WTC11 (cell line): Measurements from ENCODE around the gene NRTN. TPM values are rescaled to one million over a fixed set of nuclear protein-coding genes. Genes with fewer than 3 reads are reported as not detected.
"Not testable (repeated sequence)": the region's sequence is repeated elsewhere in the genome, so short reads cannot be mapped to it uniquely, and the experiment has no call there.

Experiments used
- ATAC-seq: fragments of 200-7000 bp; cut with Tn5 transposase; 2 replicates; pipeline ENCODE4 v1.10.0; 2021; ENCODE audit warnings: mild to moderate bottlenecking, moderate library complexity
- CTCF ChIA-PET: fragments of 300-600 bp; sonication (Branson Sonifier 250); formaldehyde crosslinking; loops from one replicate; lab custom pipeline; 2021; ENCODE audit warnings: antibody characterized with exemption; lab: Charles Lee
- POLR2A ChIA-PET: fragments of 350-600 bp; sonication (Branson Sonifier 250); formaldehyde crosslinking; loops from one replicate; lab custom pipeline; 2021; ENCODE audit warnings: antibody characterized with exemption; lab: Charles Lee
- DNase-seq: peaks from one replicate; pipeline ENCODE4 v3.0.0; 2021; ENCODE audit warnings: low spot score
- H3K27ac Mint-ChIP-seq: 2 replicates; pipeline ENCODE4 v1.8.0; 2021; ENCODE audit warnings: mixed read lengths
- H3K27me3 Mint-ChIP-seq: 2 replicates; pipeline ENCODE4 v1.8.0; 2021; ENCODE audit warnings: low read depth, mild to moderate bottlenecking, moderate library complexity, mixed read lengths
- H3K36me3 Mint-ChIP-seq: 2 replicates; pipeline ENCODE4 v1.8.0; 2021; ENCODE audit warnings: mixed read lengths
- H3K4me1 Mint-ChIP-seq: 2 replicates; pipeline ENCODE4 v1.8.0; 2022; ENCODE audit warnings: mixed read lengths
- H3K4me3 Mint-ChIP-seq: 2 replicates; pipeline ENCODE4 v1.8.0; 2021; ENCODE audit warnings: mild to moderate bottlenecking, moderate library complexity, mixed read lengths
- H3K9me3 Mint-ChIP-seq: 2 replicates; pipeline ENCODE4 v1.8.0; 2021; ENCODE audit warnings: mixed read lengths
- EMX1 ChIP-seq: fragments of 250-450 bp; sonication (Bioruptor Pico); IDR thresholded peaks from 2 replicates; pipeline ENCODE4 v1.8.0; 2021; ENCODE audit warnings: mild to moderate bottlenecking
- GABPB1 ChIP-seq: sonication (generic); formaldehyde crosslinking; IDR thresholded peaks from 2 replicates; pipeline ENCODE4 v1.8.1; 2023; ENCODE audit warnings: mild to moderate bottlenecking, missing genetic modification reagents
- GRHL2 ChIP-seq: fragments of 250-450 bp; sonication (Bioruptor Pico); IDR thresholded peaks from 2 replicates; pipeline ENCODE4 v1.8.0; 2022; ENCODE audit warnings: mild to moderate bottlenecking, moderate library complexity; ENCODE audit not compliant: insufficient replicate concordance, severe bottlenecking
- JAZF1 ChIP-seq: fragments of 250-450 bp; sonication (Bioruptor Pico); IDR thresholded peaks from 2 replicates; pipeline ENCODE4 v1.9.0; 2021; ENCODE audit warnings: moderate library complexity, mild to moderate bottlenecking, inconsistent platforms
- ZNF232 ChIP-seq: sonication (generic); formaldehyde crosslinking; IDR thresholded peaks from 2 replicates; pipeline ENCODE4 v1.8.0; 2022; ENCODE audit warnings: mild to moderate bottlenecking, missing genetic modification reagents
- total RNA-seq: library from RNA; stranded (reverse); gene quantifications from 3 replicates; pipeline ENCODE4 v1.2.3, GENCODE V29; 2021
- TF ChIP-seq, protein P1 (sequence below): sonication (generic); formaldehyde crosslinking; IDR thresholded peaks from 2 replicates; pipeline ENCODE4 v1.8.1; 2022; ENCODE audit warnings: low read depth, missing genetic modification reagents, borderline replicate concordance
- TF ChIP-seq, protein P2 (sequence below): fragments of 250-450 bp; sonication (Bioruptor Pico); IDR thresholded peaks from 2 replicates; pipeline ENCODE4 v1.8.0; 2021; ENCODE audit warnings: mild to moderate bottlenecking
- TF ChIP-seq, protein P3 (sequence below): sonication (generic); formaldehyde crosslinking; IDR thresholded peaks from 2 replicates; pipeline ENCODE4 v1.8.1; 2023; ENCODE audit warnings: mild to moderate bottlenecking, missing genetic modification reagents, moderate library complexity
- TF ChIP-seq, protein P4 (sequence below): sonication (generic); formaldehyde crosslinking; IDR thresholded peaks from 2 replicates; pipeline ENCODE4 v1.8.1; 2023; ENCODE audit warnings: mild to moderate bottlenecking, missing genetic modification reagents, borderline replicate concordance

Gene NRTN
- total RNA-seq, 1 experiment from 2014 or later = 6.1 TPM

DNA sequence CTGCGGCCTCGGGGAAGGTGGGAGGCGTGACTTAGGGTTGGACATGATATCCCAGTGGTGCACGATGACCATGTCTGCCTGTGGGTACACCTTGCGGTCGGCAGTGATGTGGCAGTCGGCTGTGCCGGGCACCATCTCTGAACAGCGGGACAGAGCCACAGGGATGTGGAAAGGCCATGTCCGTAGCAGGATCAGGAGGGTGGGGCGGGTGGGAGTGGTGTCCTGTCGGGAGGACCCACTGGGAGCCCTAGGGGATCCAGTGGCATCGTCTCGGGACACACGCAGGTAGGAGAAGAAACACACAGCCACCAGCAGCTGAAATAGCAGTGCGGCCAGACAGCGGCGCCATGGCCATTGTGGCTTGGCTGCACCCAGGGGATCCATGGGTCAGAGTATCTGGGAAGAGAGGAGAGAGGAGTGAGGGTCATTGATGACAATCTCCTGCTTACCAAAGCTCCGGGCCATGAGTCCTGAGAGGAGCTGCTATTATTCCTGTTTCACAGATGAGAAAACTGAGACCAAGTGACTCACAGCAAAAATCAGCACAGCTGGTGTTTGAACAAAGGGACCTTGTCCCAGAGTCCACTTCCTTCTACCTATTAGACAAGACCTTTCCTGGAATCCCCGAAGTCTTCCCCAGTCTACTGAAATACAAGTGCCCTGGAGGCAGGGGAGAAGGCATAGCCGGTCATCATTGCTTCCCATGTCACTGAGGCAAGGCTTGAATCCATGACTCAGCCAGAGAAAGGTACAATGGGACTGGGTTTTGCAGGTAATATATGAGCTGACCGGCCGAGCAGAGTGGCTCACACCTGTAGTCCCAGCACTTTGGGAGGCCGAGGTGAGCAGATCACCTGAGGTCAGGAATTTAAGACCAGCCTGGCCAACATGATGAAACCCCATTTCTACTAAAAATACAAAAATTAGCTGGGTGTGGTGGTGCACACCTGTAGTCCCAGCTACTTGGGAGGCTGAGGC is 39.9 kb downstream of the NRTN start:
- POLR2A ChIA-PET = no interaction called here

DNA sequence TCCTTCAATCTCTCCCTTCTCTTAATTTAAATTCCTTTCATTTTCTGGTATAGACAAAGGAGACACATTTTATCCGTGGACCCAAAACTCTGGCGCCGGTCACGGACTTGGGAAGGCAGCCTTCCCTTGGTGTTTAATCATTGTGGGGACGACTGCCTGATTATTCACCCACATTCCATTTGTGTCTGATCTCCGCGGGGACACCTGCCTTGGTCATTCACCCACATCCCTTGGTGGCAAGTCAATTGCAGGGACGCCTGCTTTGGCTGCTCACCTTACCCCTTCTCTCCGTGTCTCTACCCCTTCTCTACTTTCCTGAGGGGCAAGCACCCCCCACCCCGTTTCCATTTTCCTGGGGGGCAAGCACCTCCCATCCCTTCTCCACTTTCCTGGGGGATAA is 43.0 kb downstream of the NRTN start:
- CTCF ChIA-PET, H3K9me3 Mint-ChIP-seq, H3K4me3 Mint-ChIP-seq, H3K36me3 Mint-ChIP-seq, H3K27ac Mint-ChIP-seq, ATAC-seq, POLR2A ChIA-PET, H3K4me1 Mint-ChIP-seq, DNase-seq: not testable (repeated sequence)
- H3K27me3 Mint-ChIP-seq = peaks cover 12% of the 10 kb centered on the region

More for the DNA sequence above, 39.9 kb downstream of the NRTN start:
- CTCF ChIA-PET = no interaction called here
- peaks cover 6% of the 10 kb centered on the region for H3K9me3 Mint-ChIP-seq
- DNase-seq = no peak
- no peak overlapping the region for H3K27ac Mint-ChIP-seq
- H3K4me1 Mint-ChIP-seq = no peaks in the 10 kb centered on the region
- no peak for ATAC-seq
- no peaks in the 10 kb centered on the region for H3K36me3 Mint-ChIP-seq
- no peak for TF ChIP-seq EMX1 (CRISPR knock-in tag)
- TF ChIP-seq ZNF232 (CRISPR knock-in tag) = no peak
- no peak for TF ChIP-seq GRHL2 (CRISPR knock-in tag)
- TF ChIP-seq, protein P1, sequence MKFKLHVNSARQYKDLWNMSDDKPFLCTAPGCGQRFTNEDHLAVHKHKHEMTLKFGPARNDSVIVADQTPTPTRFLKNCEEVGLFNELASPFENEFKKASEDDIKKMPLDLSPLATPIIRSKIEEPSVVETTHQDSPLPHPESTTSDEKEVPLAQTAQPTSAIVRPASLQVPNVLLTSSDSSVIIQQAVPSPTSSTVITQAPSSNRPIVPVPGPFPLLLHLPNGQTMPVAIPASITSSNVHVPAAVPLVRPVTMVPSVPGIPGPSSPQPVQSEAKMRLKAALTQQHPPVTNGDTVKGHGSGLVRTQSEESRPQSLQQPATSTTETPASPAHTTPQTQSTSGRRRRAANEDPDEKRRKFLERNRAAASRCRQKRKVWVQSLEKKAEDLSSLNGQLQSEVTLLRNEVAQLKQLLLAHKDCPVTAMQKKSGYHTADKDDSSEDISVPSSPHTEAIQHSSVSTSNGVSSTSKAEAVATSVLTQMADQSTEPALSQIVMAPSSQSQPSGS (CRISPR knock-in tag) = no peak
- no peak for TF ChIP-seq GABPB1 (CRISPR knock-in tag)
- TF ChIP-seq, protein P2, sequence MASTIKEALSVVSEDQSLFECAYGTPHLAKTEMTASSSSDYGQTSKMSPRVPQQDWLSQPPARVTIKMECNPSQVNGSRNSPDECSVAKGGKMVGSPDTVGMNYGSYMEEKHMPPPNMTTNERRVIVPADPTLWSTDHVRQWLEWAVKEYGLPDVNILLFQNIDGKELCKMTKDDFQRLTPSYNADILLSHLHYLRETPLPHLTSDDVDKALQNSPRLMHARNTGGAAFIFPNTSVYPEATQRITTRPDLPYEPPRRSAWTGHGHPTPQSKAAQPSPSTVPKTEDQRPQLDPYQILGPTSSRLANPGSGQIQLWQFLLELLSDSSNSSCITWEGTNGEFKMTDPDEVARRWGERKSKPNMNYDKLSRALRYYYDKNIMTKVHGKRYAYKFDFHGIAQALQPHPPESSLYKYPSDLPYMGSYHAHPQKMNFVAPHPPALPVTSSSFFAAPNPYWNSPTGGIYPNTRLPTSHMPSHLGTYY (CRISPR knock-in tag) = no peak
- TF ChIP-seq, protein P3, sequence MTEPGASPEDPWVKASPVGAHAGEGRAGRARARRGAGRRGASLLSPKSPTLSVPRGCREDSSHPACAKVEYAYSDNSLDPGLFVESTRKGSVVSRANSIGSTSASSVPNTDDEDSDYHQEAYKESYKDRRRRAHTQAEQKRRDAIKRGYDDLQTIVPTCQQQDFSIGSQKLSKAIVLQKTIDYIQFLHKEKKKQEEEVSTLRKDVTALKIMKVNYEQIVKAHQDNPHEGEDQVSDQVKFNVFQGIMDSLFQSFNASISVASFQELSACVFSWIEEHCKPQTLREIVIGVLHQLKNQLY = no peak
- TF ChIP-seq, protein P4, sequence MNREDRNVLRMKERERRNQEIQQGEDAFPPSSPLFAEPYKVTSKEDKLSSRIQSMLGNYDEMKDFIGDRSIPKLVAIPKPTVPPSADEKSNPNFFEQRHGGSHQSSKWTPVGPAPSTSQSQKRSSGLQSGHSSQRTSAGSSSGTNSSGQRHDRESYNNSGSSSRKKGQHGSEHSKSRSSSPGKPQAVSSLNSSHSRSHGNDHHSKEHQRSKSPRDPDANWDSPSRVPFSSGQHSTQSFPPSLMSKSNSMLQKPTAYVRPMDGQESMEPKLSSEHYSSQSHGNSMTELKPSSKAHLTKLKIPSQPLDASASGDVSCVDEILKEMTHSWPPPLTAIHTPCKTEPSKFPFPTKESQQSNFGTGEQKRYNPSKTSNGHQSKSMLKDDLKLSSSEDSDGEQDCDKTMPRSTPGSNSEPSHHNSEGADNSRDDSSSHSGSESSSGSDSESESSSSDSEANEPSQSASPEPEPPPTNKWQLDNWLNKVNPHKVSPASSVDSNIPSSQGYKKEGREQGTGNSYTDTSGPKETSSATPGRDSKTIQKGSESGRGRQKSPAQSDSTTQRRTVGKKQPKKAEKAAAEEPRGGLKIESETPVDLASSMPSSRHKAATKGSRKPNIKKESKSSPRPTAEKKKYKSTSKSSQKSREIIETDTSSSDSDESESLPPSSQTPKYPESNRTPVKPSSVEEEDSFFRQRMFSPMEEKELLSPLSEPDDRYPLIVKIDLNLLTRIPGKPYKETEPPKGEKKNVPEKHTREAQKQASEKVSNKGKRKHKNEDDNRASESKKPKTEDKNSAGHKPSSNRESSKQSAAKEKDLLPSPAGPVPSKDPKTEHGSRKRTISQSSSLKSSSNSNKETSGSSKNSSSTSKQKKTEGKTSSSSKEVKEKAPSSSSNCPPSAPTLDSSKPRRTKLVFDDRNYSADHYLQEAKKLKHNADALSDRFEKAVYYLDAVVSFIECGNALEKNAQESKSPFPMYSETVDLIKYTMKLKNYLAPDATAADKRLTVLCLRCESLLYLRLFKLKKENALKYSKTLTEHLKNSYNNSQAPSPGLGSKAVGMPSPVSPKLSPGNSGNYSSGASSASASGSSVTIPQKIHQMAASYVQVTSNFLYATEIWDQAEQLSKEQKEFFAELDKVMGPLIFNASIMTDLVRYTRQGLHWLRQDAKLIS (CRISPR knock-in tag) = no peak
- TF ChIP-seq, all 79 proteins: peak for 0
- Mint-ChIP-seq H3K27me3 (peaks cover 7% of the 10 kb centered on the region; the same call in 1 of the 2 replicates), H3K4me3 (no peak overlapping the region)

DNA sequence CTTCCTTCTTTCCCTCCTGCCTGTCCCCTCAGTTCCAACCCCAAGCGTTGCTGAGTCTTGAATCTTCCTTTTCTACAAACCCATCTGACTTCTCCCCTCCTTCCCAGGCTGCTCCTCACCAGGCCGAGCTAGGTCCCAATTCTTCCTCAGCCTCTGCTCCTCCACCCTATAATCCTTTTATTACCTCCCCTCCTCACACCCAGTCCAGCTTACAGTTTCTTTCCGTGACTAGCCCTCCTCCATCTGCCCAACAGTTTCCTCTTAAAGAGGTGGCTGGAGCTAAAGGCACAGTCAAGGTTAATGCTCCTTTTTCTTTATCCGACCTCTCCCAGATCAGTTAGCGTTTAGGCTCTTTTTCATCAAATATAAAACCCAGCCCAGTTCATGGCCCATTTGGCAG is 43.8 kb downstream of the NRTN start:
- ATAC-seq, DNase-seq, H3K27ac Mint-ChIP-seq, H3K9me3 Mint-ChIP-seq, CTCF ChIA-PET, H3K4me3 Mint-ChIP-seq, POLR2A ChIA-PET, H3K36me3 Mint-ChIP-seq, H3K4me1 Mint-ChIP-seq: not testable (repeated sequence)
- peaks cover 12% of the 10 kb centered on the region for H3K27me3 Mint-ChIP-seq

DNA sequence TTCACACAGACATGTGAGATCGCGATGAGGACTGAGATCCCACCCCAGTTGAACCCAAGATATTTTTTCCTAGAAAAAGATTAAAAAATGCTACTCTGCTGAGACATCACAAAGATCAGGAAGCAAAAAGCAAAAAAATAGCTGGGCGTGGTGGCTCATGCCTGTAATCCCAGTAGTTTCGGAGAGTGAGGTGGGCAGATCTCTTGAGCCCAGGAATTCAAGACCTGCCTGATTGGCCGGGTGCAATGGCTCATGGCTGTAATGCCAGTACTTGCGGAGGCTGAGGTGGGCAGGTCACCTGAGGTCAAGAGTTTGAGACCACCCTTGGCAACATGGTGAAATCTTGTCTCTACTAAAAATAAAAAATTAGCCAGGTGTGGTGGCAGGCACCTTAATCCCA is 45.3 kb downstream of the NRTN start:
- ATAC-seq = no peak
- CTCF ChIA-PET = no interaction called here
- H3K27ac Mint-ChIP-seq = no peak overlapping the region
- no peak overlapping the region for H3K4me3 Mint-ChIP-seq
- H3K36me3 Mint-ChIP-seq = no peaks in the 10 kb centered on the region
- TF ChIP-seq JAZF1 (CRISPR knock-in tag) (no peak), ZNF232 (CRISPR knock-in tag) (no peak)
- TF ChIP-seq, all 79 proteins: peak for 0
- peaks cover 9% of the 10 kb centered on the region for H3K27me3 Mint-ChIP-seq
- DNase-seq = no peak
- H3K4me1 Mint-ChIP-seq = no peaks in the 10 kb centered on the region
- POLR2A ChIA-PET = no interaction called here
- H3K9me3 Mint-ChIP-seq = peaks cover 6% of the 10 kb centered on the region
